HCT116 (cell line): ENCODE measurements around the gene PRAME. TPM values are rescaled to one million over a fixed set of nuclear protein-coding genes. Genes with fewer than 3 reads are reported as not detected.

Experiments
- ATAC-seq: fragments of 200-7000 bp; cut with Tn5 transposase; 2 replicates; pipeline ENCODE4 v1.9.1; 2020; ENCODE audit warnings: mild to moderate bottlenecking, moderate library complexity
- BruUV-seq: library from RNA; stranded (reverse); fragments of 400-500 nt; replicated peaks from 2 replicates; lab custom pipeline; 2021; lab: Mats Ljungman, UMichigan
- CTCF ChIA-PET: fragments of 300-600 bp; sonication (Branson Sonifier 250); formaldehyde crosslinking; loops from one replicate; lab custom pipeline; 2021; ENCODE audit warnings: antibody characterized with exemption; lab: Charles Lee
- POLR2A ChIA-PET: fragments of 300-600, 350-600 bp; sonication (Branson Sonifier 250); formaldehyde crosslinking; loops from one replicate; lab custom pipeline; 2021; ENCODE audit warnings: antibody characterized with exemption; lab: Charles Lee
- RAD21 ChIA-PET, 2 experiments: fragments of 300-600 bp; sonication (Branson Sonifier 250); formaldehyde crosslinking; loops; one replicate each; lab custom pipeline; 2023; ENCODE audit warnings: low total read pairs in 2 of 2; ENCODE audit not compliant: uncharacterized antibody in 2 of 2, unreplicated experiment in 2 of 2, low non-redundant PET in 1 of 2; lab: Charles Lee
- DNase-seq: peaks from one replicate; pipeline ENCODE4 v3.0.0-alpha.2; 2010; ENCODE audit warnings: low read depth, low spot score
- H2AFZ ChIP-seq: fragments of 200-600 bp; shearing (Covaris generic), sonication (generic); 2 replicates; pipeline ENCODE4 v1.6.1; 2017; ENCODE audit warnings: low read depth, mixed run types, mixed read lengths, antibody characterized with exemption, low read length; ENCODE audit not compliant: poor library complexity, severe bottlenecking
- H3K27ac ChIP-seq: 2 replicates; pipeline ENCODE4 v1.5.1; 2012; ENCODE audit warnings: low read depth, low read length
- H3K27me3 ChIP-seq: fragments of 200-600 bp; sonication (generic); 2 replicates; pipeline ENCODE4 v1.6.1; 2016; ENCODE audit warnings: mixed run types, low read length, mixed read lengths; ENCODE audit not compliant: insufficient read depth
- H3K36me3 ChIP-seq, 2 experiments: fragments of 200-500 bp in 1 of 2; fragments of 200-600 bp in 1 of 2; sonication (Bioruptor generic) in 1 of 2; sonication (generic) in 1 of 2; 2 replicates each; pipeline versions ENCODE4 v1.5.1 to v1.6.1; 2014 to 2016; ENCODE audit warnings: low read length in 2 of 2, inconsistent platforms in 1 of 2, mixed read lengths in 1 of 2, mixed run types in 1 of 2; ENCODE audit not compliant: insufficient read depth in 2 of 2, control insufficient read depth in 1 of 2
- H3K4me1 ChIP-seq, 2 experiments: fragments of 200-600 bp in 1 of 2; sonication (generic) in 1 of 2; 2 replicates each; pipeline versions ENCODE4 v1.5.1 to v1.6.1; 2012 to 2017; ENCODE audit warnings: low read length in 2 of 2, inconsistent platforms in 1 of 2, mild to moderate bottlenecking in 1 of 2, mixed read lengths in 1 of 2, mixed run types in 1 of 2, moderate library complexity in 1 of 2; ENCODE audit not compliant: insufficient read depth in 2 of 2, control insufficient read depth in 1 of 2
- H3K4me2 ChIP-seq: fragments of 200-600 bp; sonication (generic); 2 replicates; pipeline ENCODE4 v1.6.1; 2017; ENCODE audit warnings: mixed run types, low read length, mixed read lengths
- H3K4me3 ChIP-seq, 2 experiments: fragments of 200-600 bp in 1 of 2; sonication (generic) in 1 of 2; replicated peaks in 1 of 2; 2 replicates each; pipeline ENCODE4 v1.5.1; 2011 to 2016; ENCODE audit warnings: low read length in 2 of 2, control low read depth in 1 of 2, low read depth in 1 of 2, mild to moderate bottlenecking in 1 of 2, mixed read lengths in 1 of 2, mixed run types in 1 of 2
- H3K79me2 ChIP-seq: fragments of 200-600 bp; sonication (generic); 2 replicates; pipeline ENCODE4 v1.6.1; 2017; ENCODE audit warnings: mild to moderate bottlenecking, mixed run types, low read length, moderate library complexity, mixed read lengths; ENCODE audit not compliant: insufficient read depth
- H3K9ac ChIP-seq: fragments of 200-600 bp; sonication (generic); 2 replicates; pipeline ENCODE4 v1.6.1; 2016; ENCODE audit warnings: low read length, mixed read lengths
- H3K9me2 ChIP-seq: fragments of 200-600 bp; sonication (generic), shearing (Covaris generic); 2 replicates; pipeline ENCODE4 v1.6.1; 2017; ENCODE audit warnings: mixed run types, mild to moderate bottlenecking, moderate library complexity; ENCODE audit not compliant: insufficient read depth
- H3K9me3 ChIP-seq, 2 experiments: fragments of 200-500 bp in 1 of 2; fragments of 200-600 bp in 1 of 2; sonication (Bioruptor generic) in 1 of 2; sonication (generic) in 1 of 2; 2 replicates each; pipeline ENCODE4 v1.6.1; 2014 to 2017; ENCODE audit warnings: low read length in 2 of 2, mixed read lengths in 2 of 2, inconsistent platforms in 1 of 2, low read depth in 1 of 2, mild to moderate bottlenecking in 1 of 2, mixed run types in 1 of 2, moderate library complexity in 1 of 2; ENCODE audit not compliant: control insufficient read depth in 1 of 2, insufficient read depth in 1 of 2
- H4K20me1 ChIP-seq: fragments of 200-600 bp; sonication (generic), shearing (Covaris generic); 2 replicates; pipeline ENCODE4 v1.6.1; 2017; ENCODE audit warnings: mixed run types, mild to moderate bottlenecking, moderate library complexity; ENCODE audit not compliant: insufficient read depth
- ATF3 ChIP-seq: IDR thresholded peaks from 2 replicates; pipeline ENCODE4 v1.6.1; 2012
- CEBPB ChIP-seq: IDR thresholded peaks from 2 replicates; pipeline ENCODE4 v1.6.1; 2012; ENCODE audit warnings: low read depth
- EGR1 ChIP-seq: IDR thresholded peaks from 2 replicates; pipeline ENCODE4 v1.6.1; 2012; ENCODE audit warnings: low read depth
- FOSL1 ChIP-seq: IDR thresholded peaks from 2 replicates; pipeline ENCODE4 v1.6.1; 2012; ENCODE audit warnings: low read depth
- JUND ChIP-seq: IDR thresholded peaks from 2 replicates; pipeline ENCODE4 v1.6.1; 2012
- POLR2A ChIP-seq: IDR thresholded peaks from 2 replicates; pipeline ENCODE4 v1.7.0; 2011; ENCODE audit warnings: borderline replicate concordance; ENCODE audit not compliant: insufficient read depth, insufficient read length; ENCODE audit errors: extremely low read depth
- POLR2AphosphoS5 ChIP-seq: IDR thresholded peaks from 2 replicates; pipeline ENCODE4 v1.6.1; 2011; ENCODE audit warnings: mild to moderate bottlenecking, low read depth, low read length, moderate library complexity
- RAD21 ChIP-seq: IDR thresholded peaks from 2 replicates; pipeline ENCODE4 v1.6.1; 2012; ENCODE audit warnings: low read depth, mild to moderate bottlenecking
- SIN3A ChIP-seq: IDR thresholded peaks from 2 replicates; pipeline ENCODE4 v1.6.1; 2012; ENCODE audit warnings: low read depth
- SP1 ChIP-seq: IDR thresholded peaks from 2 replicates; pipeline ENCODE4 v1.6.1; 2012; ENCODE audit warnings: low read depth
- TCF7L2 ChIP-seq: IDR thresholded peaks from 2 replicates; pipeline ENCODE4 v1.7.0; 2011; ENCODE audit warnings: borderline replicate concordance, inconsistent platforms; ENCODE audit not compliant: insufficient read depth, insufficient read length; ENCODE audit errors: extremely low read depth
- ZBTB33 ChIP-seq: IDR thresholded peaks from 2 replicates; pipeline ENCODE4 v1.6.1; 2011; ENCODE audit warnings: mild to moderate bottlenecking, low read length, moderate library complexity; ENCODE audit not compliant: insufficient replicate concordance; ENCODE audit errors: extremely low read depth
- ZFX ChIP-seq: fragments of 450-650 bp; IDR thresholded peaks from 2 replicates; pipeline ENCODE4 v1.6.1; 2017
- ZNF274 ChIP-seq: fragments of 200-500 bp; sonication (Bioruptor generic); IDR thresholded peaks from 2 replicates; pipeline ENCODE4 v1.6.1; 2014; ENCODE audit warnings: mild to moderate bottlenecking, low read depth, low read length, inconsistent platforms
- intact Hi-C: fragments of 100-400 bp; cut with micrococcal nuclease; formaldehyde crosslinking; loops from 2 replicates; pipeline ENCODE4 v1.10.0; 2022
- total RNA-seq: library from RNA; stranded (reverse); gene quantifications from one replicate; pipeline ENCODE4 v1.2.1, GENCODE V29; 2021; ENCODE audit not compliant: unreplicated experiment
- TF ChIP-seq, protein P1 (sequence below): IDR thresholded peaks from 2 replicates; pipeline ENCODE4 v1.6.1; 2012; ENCODE audit warnings: low read depth

PRAME gene
- total RNA-seq, 1 experiment from 2014 or later: 28.4 TPM

- Histone ChIP-seq H3K4me1 (no peaks in the 10 kb centered on the region), H2AFZ (no peak overlapping the region), H3K4me2 (no peak overlapping the region), H3K79me2 (no peaks in the 10 kb centered on the region), H3K9me3 (no peaks in the 10 kb centered on the region), H3K36me3 (no peaks in the 10 kb centered on the region), H3K27ac (no peak overlapping the region), H3K9me2 (no peaks in the 10 kb centered on the region), H3K27me3 (no peaks in the 10 kb centered on the region), H4K20me1 (no peaks in the 10 kb centered on the region), H3K4me3 (no peak overlapping the region), H3K9ac (no peak overlapping the region)
- ChIA-PET CTCF (no interaction called here), RAD21 (no interaction called here), POLR2A (no interaction called here)
- TF ChIP-seq POLR2AphosphoS5 (no peak), JUND (no peak), SP1 (no peak), ZNF274 (no peak), FOSL1 (no peak), TCF7L2 (no peak), ATF3 (no peak)
- intact Hi-C loops: no loop called here
- no peak for DNase-seq
- no TSS peak for BruUV-seq
- no peak for ATAC-seq
These were observed 44.4 kb upstream of the PRAME start for GRCh38 chr22:22603470-22603947.

DNA sequence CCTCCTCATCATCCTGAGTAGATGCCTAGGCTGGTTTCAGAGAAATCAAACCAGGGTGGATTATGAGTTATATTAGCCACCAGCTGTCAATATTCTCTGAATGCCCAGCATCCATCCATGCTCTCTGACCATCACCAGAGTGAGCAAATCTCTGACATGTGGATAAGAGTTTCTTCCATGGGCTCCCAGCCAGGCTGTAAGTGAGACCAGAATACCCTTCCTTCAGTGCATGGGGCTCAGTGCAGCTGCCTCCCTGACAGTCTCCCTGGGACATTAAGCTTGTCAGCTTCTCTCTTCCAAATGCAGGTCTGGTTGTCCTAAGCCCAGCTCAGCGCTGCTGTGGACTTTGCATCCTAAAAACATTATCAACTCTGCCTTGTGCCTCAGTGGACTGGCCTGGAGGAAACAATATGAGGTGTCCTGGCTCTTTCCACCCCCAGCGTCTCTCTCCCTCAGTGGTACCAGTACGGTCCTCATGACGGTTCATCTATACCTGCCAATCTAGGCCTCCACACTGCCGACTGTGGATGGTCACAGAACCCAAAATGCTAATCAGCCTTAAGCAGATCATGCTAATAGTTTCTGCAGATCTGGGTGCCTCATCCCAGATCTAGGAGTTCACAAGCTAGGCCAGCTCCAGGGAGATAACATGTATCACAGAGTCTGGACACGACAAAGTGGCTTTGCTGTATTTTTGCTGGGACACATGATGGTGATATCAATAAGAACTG, 41.6 kb upstream of the PRAME start:
- no peak for DNase-seq
- TF ChIP-seq RAD21 (no peak), SP1 (no peak), ZBTB33 (no peak), ATF3 (no peak), ZNF274 (no peak), CEBPB (no peak), POLR2A (no peak), ZFX (no peak), SIN3A (no peak), EGR1 (no peak)
- TF ChIP-seq, protein P1, sequence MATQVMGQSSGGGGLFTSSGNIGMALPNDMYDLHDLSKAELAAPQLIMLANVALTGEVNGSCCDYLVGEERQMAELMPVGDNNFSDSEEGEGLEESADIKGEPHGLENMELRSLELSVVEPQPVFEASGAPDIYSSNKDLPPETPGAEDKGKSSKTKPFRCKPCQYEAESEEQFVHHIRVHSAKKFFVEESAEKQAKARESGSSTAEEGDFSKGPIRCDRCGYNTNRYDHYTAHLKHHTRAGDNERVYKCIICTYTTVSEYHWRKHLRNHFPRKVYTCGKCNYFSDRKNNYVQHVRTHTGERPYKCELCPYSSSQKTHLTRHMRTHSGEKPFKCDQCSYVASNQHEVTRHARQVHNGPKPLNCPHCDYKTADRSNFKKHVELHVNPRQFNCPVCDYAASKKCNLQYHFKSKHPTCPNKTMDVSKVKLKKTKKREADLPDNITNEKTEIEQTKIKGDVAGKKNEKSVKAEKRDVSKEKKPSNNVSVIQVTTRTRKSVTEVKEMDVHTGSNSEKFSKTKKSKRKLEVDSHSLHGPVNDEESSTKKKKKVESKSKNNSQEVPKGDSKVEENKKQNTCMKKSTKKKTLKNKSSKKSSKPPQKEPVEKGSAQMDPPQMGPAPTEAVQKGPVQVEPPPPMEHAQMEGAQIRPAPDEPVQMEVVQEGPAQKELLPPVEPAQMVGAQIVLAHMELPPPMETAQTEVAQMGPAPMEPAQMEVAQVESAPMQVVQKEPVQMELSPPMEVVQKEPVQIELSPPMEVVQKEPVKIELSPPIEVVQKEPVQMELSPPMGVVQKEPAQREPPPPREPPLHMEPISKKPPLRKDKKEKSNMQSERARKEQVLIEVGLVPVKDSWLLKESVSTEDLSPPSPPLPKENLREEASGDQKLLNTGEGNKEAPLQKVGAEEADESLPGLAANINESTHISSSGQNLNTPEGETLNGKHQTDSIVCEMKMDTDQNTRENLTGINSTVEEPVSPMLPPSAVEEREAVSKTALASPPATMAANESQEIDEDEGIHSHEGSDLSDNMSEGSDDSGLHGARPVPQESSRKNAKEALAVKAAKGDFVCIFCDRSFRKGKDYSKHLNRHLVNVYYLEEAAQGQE: no peak

More for the DNA sequence above, 41.6 kb upstream of the PRAME start:
- intact Hi-C loops: no loop called here
- H2AFZ ChIP-seq: no peak overlapping the region
- CTCF ChIA-PET: interaction anchor here (1.2 to 1.7 kb wide), 2 partner anchors 14 to 24 kb away, joined by 3 to 7 read pairs; no protein-coding TSS in a partner anchor
- no peak overlapping the region for H3K27ac ChIP-seq
- ATAC-seq: no peak
- RAD21 ChIA-PET: no interaction called here
- H3K9me2 ChIP-seq: no peaks in the 10 kb centered on the region
- POLR2A ChIA-PET: no interaction called here
- no peak overlapping the region for H3K4me2 ChIP-seq
- H4K20me1 ChIP-seq: no peaks in the 10 kb centered on the region
- BruUV-seq: no TSS peak
- no peaks in the 10 kb centered on the region for H3K36me3 ChIP-seq
- no peaks in the 10 kb centered on the region for H3K4me1 ChIP-seq
- H3K9me3 ChIP-seq: no peaks in the 10 kb centered on the region
- no peaks in the 10 kb centered on the region for H3K79me2 ChIP-seq
- no peak overlapping the region for H3K9ac ChIP-seq
- H3K4me3 ChIP-seq: no peak overlapping the region
- no peaks in the 10 kb centered on the region for H3K27me3 ChIP-seq
